ENCODE results near the gene VAPB.

DNA sequence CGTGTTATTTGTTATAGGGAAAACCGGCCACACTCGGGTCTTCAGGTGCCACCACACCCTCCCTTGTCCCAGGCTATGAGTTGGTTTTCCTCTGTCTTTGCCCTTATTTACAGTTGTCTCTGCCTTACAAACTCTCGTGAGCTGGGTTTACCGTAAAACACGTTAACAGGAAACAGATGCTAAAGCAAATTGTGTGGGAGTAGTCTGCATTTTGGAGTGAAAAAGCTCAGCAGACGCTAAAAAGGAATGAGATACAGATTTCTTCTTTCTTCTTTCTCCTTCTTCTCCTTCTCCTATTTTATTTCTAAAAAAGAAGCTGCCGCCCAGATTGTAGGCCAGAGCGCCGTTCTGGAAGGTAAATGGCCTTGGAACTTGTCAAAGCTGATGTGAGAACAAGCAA lies 74.2 kb downstream of the VAPB start:
- TF ChIP-seq, protein P1, sequence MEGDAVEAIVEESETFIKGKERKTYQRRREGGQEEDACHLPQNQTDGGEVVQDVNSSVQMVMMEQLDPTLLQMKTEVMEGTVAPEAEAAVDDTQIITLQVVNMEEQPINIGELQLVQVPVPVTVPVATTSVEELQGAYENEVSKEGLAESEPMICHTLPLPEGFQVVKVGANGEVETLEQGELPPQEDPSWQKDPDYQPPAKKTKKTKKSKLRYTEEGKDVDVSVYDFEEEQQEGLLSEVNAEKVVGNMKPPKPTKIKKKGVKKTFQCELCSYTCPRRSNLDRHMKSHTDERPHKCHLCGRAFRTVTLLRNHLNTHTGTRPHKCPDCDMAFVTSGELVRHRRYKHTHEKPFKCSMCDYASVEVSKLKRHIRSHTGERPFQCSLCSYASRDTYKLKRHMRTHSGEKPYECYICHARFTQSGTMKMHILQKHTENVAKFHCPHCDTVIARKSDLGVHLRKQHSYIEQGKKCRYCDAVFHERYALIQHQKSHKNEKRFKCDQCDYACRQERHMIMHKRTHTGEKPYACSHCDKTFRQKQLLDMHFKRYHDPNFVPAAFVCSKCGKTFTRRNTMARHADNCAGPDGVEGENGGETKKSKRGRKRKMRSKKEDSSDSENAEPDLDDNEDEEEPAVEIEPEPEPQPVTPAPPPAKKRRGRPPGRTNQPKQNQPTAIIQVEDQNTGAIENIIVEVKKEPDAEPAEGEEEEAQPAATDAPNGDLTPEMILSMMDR (IDR thresholded peaks at IDR 0.05), result no peak
- TF ChIP-seq POLR2AphosphoS5 (IDR thresholded peaks at IDR 0.05; ENCODE audit: insufficient read depth in 1 of 2, low read depth in 1 of 2), result no peak

All from vagina (tissue), 2 donors.